A549 treated with ZK216348 at 1 μM for 4 hours (cell line): ENCODE results near the gene RND2. TPM values are rescaled to one million over a fixed set of nuclear protein-coding genes. Genes with fewer than 3 reads are reported as not detected.

Source experiments
- total RNA-seq: library from RNA; stranded (reverse); fragments of 200-300 nt; extraction: Qiagen RNA extraction; gene quantifications from 5 replicates; pipeline ENCODE4 v1.2.3, GENCODE V29; 2022; ENCODE audit warnings: low read depth

The RND2 gene
- 0.13 to 0.25 TPM (median 0.16 TPM) in 4 of 5 replicates, not detected in the other for total RNA-seq

GRCh38 chr17:43024407-43025289 is at the start of gene RND2:
TSS of gene RND2 (plus strand) at chr17:43025231. CDS start at chr17:43025348, 117 bp downstream.

DNA sequence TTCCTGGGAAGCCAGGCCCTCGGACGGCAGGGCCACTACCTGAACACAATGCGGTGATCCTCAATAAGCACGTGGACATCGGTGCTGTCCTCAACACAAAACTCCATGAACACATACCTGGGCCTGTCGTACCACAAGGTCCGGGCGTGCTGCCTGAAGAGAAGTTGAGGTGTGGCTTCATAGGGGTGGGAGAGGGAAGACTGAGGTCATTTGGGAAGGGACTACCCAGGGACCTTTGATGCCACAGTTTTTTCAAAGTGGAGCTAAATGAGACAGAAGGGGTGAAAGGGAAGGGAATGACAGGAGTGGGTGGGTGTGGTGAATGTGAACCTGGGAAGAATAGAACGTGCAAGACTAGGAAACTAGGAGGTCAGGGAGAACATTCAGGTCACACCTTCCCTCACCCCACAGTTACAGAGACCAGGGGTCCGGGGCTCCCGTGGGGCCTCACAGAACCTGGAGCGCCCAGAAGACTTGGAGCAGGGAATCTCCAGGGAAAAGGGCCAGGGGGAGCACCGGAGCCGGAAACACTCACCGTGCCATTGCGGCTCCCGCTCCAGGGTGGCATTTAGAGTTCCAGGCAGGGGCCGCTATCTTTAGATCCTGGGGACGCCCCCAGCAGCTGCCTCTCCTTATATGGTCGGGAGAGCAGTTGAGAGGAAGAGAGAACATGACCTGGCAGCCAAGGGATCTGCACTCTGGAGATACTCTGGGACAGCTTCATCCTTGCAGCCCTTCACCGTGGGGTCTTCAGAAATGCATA is 45.3 kb upstream of the RND2 start, which contains the start of gene PTGES3L:
Gene PTGES3L (minus strand): TSS at position 570 of the 763 bp plus-strand sequence. CDS start 27 bp downstream, at position 543.

GRCh38 chr17:42980274-42980765 is 44.7 kb upstream of the RND2 start, which contains the start of gene RUNDC1:
TSS of gene RUNDC1 (plus strand) at chr17:42980565. CDS start at chr17:42980577, 12 bp downstream.

GRCh38 chr17:42997984-42998938 is 26.8 kb upstream of the RND2 start, which contains the start of gene RPL27:
TSS of gene RPL27 (plus strand) at chr17:42998419. CDS start at chr17:42998751, 332 bp downstream.

GRCh38 chr17:43006639-43007551 is 18.1 kb upstream of the RND2 start, which contains the start of gene IFI35:
TSS of gene IFI35 (plus strand) at chr17:43006784. CDS start at chr17:43006948, 164 bp downstream.

GRCh38 chr17:43021741-43022512 is 3.1 kb upstream of the RND2 start, which contains the start of gene VAT1:
TSS of gene VAT1 (minus strand) at chr17:43022385. CDS start at chr17:43022322, 63 bp downstream.

Other genes with a start within 250 kb of the RND2 start
- gene WNK4, start 244.6 kb upstream of the RND2 start, total RNA-seq: 0.47 to 2.3 TPM (median 1.7 TPM) in 5 replicates
- gene COA3, start 226.5 kb upstream of the RND2 start, total RNA-seq: 92.1 to 146 TPM (median 129 TPM) in 5 replicates
- 0.18 TPM in 1 of 5 replicates, not detected in the others for gene CNTD1, start 226.4 kb upstream of the RND2 start, total RNA-seq
- gene BECN1, start 200.9 kb upstream of the RND2 start, total RNA-seq: 73.4 to 105 TPM (median 80.8 TPM) in 5 replicates
- gene PSME3, start 191.8 kb upstream of the RND2 start, total RNA-seq: 235 to 258 TPM (median 245 TPM) in 5 replicates
- 1.1 to 2.5 TPM (median 1.9 TPM) in 5 replicates for gene AOC2, start 180.7 kb upstream of the RND2 start, total RNA-seq
- 1.1 to 2.5 TPM (median 1.2 TPM) in 5 replicates for gene AOC3, start 174.0 kb upstream of the RND2 start, total RNA-seq
- not detected in 5 replicates for gene G6PC1, start 124.4 kb upstream of the RND2 start, total RNA-seq
- gene AARSD1, start 60.8 kb upstream of the RND2 start, total RNA-seq: 55.2 to 67.7 TPM (median 59.1 TPM) in 5 replicates
- gene PTGES3L, start 45.2 kb upstream of the RND2 start, total RNA-seq: 0.69 to 1.2 TPM (median 0.74 TPM) in 5 replicates
- 18.0 to 23.7 TPM (median 21.3 TPM) in 5 replicates for gene RUNDC1, start 44.7 kb upstream of the RND2 start, total RNA-seq
- gene RPL27, start 26.8 kb upstream of the RND2 start, total RNA-seq: 2,630 to 3,512 TPM (median 2,993 TPM) in 5 replicates
- gene IFI35, start 18.4 kb upstream of the RND2 start, total RNA-seq: 16.0 to 22.6 TPM (median 19.8 TPM) in 5 replicates
- 202 to 253 TPM (median 231 TPM) in 5 replicates for gene VAT1, start 2.8 kb upstream of the RND2 start, total RNA-seq
- 25.7 to 31.2 TPM (median 28.2 TPM) in 5 replicates for gene BRCA1, start 100.1 kb downstream of the RND2 start, total RNA-seq
- gene NBR1, start 146.0 kb downstream of the RND2 start, total RNA-seq: 31.8 to 47.2 TPM (median 41.3 TPM) in 5 replicates
- 0.80 to 1.8 TPM (median 0.97 TPM) in 5 replicates for gene TMEM106A, start 186.6 kb downstream of the RND2 start, total RNA-seq
- gene CCDC200, start 203.4 kb downstream of the RND2 start, total RNA-seq: not detected in 5 replicates
- not detected in 5 replicates for gene RNU2-1, start 208.7 kb downstream of the RND2 start, total RNA-seq